Measurements from ENCODE around the gene TMPRSS6.

Gene TMPRSS6

GRCh38 chr22:37050913-37051312 lies 58.6 kb downstream of the TMPRSS6 start:
- DNase-seq (ENCODE audit: low spot score), result no peak

GRCh38 chr22:37049224-37049623 lies 60.3 kb downstream of the TMPRSS6 start:
- no peak for DNase-seq (ENCODE audit: low spot score)

- DNase-seq (ENCODE audit: low spot score), result peak; percentile 40
Observed at GRCh38 chr22:37048133-37048532, 61.4 kb downstream of the TMPRSS6 start.

- no peak for DNase-seq (ENCODE audit: low spot score)
Observed at GRCh38 chr22:37047006-37047405, 62.5 kb downstream of the TMPRSS6 start.

- DNase-seq (ENCODE audit: low spot score), result no peak
Observed at GRCh38 chr22:37046589-37046988, 62.9 kb downstream of the TMPRSS6 start.

GRCh38 chr22:37045958-37046357 lies 63.6 kb downstream of the TMPRSS6 start:
- peak; percentile 68 for DNase-seq (ENCODE audit: low spot score)

GRCh38 chr22:37044634-37045625 lies 64.6 kb downstream of the TMPRSS6 start:
- DNase-seq (ENCODE audit: low spot score), result no peak

GRCh38 chr22:37043828-37044538 lies 65.5 kb downstream of the TMPRSS6 start:
- peak; percentile 48 for DNase-seq (ENCODE audit: low spot score)

GRCh38 chr22:37043209-37043827 lies 66.2 kb downstream of the TMPRSS6 start:
- DNase-seq (ENCODE audit: low spot score), result no peak

GRCh38 chr22:37039466-37039865 lies 70.0 kb downstream of the TMPRSS6 start:
- no peak for DNase-seq (ENCODE audit: low spot score)

- no peak for DNase-seq (ENCODE audit: low spot score)
Observed at GRCh38 chr22:37037669-37038068, 71.8 kb downstream of the TMPRSS6 start.

GRCh38 chr22:37036655-37037377 lies 72.7 kb downstream of the TMPRSS6 start:
- DNase-seq (ENCODE audit: low spot score), result no peak

GRCh38 chr22:37033605-37034430 lies 75.7 kb downstream of the TMPRSS6 start:
- no peak for DNase-seq (ENCODE audit: low spot score)

- DNase-seq (ENCODE audit: low spot score), result peak; percentile 42
Observed at GRCh38 chr22:37032535-37033460, 76.7 kb downstream of the TMPRSS6 start.

- DNase-seq (ENCODE audit: low spot score), result no peak
Observed at GRCh38 chr22:37032134-37032534, 77.4 kb downstream of the TMPRSS6 start.

GRCh38 chr22:37030560-37031281 lies 78.8 kb downstream of the TMPRSS6 start:
- DNase-seq (ENCODE audit: low spot score), result no peak

- DNase-seq (ENCODE audit: low spot score), result no peak
Observed at GRCh38 chr22:37028692-37029674, 80.5 kb downstream of the TMPRSS6 start.

GRCh38 chr22:37027556-37027955 lies 82.0 kb downstream of the TMPRSS6 start:
- no peak for DNase-seq (ENCODE audit: low spot score)

All from AG08395 (cell line).